Endothelial cell (in vitro differentiated cells): Measurements from ENCODE around the gene PPFIA4. TPM values are rescaled to one million over a fixed set of nuclear protein-coding genes. Genes with fewer than 3 reads are reported as not detected.

Source experiments
- DNase-seq: peaks from one replicate; pipeline ENCODE4 v3.0.0; 2021; ENCODE audit warnings: low spot score
- H3K27ac Mint-ChIP-seq: one replicate; pipeline ENCODE4 v1.8.0; 2021; ENCODE audit warnings: mixed read lengths, inconsistent platforms; ENCODE audit not compliant: unreplicated experiment
- H3K27me3 Mint-ChIP-seq: one replicate; pipeline ENCODE4 v1.8.0; 2021; ENCODE audit warnings: mild to moderate bottlenecking, moderate library complexity, mixed read lengths, inconsistent platforms; ENCODE audit not compliant: unreplicated experiment
- H3K36me3 Mint-ChIP-seq: one replicate; pipeline ENCODE4 v1.8.0; 2021; ENCODE audit warnings: mild to moderate bottlenecking, low read depth, mixed read lengths, inconsistent platforms; ENCODE audit not compliant: unreplicated experiment
- H3K4me1 Mint-ChIP-seq: one replicate; pipeline ENCODE4 v1.8.0; 2021; ENCODE audit warnings: mild to moderate bottlenecking, mixed read lengths, inconsistent platforms; ENCODE audit not compliant: unreplicated experiment
- H3K4me3 Mint-ChIP-seq: one replicate; pipeline ENCODE4 v1.8.0; 2021; ENCODE audit warnings: mild to moderate bottlenecking, mixed read lengths, inconsistent platforms; ENCODE audit not compliant: unreplicated experiment
- H3K9me3 Mint-ChIP-seq: one replicate; pipeline ENCODE4 v1.8.0; 2021; ENCODE audit warnings: mixed read lengths, inconsistent platforms; ENCODE audit not compliant: unreplicated experiment
- total RNA-seq: library from RNA; stranded (reverse); fragmentation: NEBNext Ultra II Directional; extraction: Animal tissue kit (Norgen Biotek cat#: 25700); gene quantifications from one replicate; pipeline ENCODE4 v1.2.1, GENCODE V29; 2021; ENCODE audit not compliant: unreplicated experiment
- TF ChIP-seq, protein P1 (sequence below): fragments of 200-600 bp; sonication (generic); IDR thresholded peaks from one replicate; pipeline ENCODE4 v1.5.0; 2021; ENCODE audit warnings: antibody characterized with exemption; ENCODE audit not compliant: unreplicated experiment

PPFIA4 gene
- total RNA-seq, 1 donor from 2014 or later = 4.0 TPM

DNA sequence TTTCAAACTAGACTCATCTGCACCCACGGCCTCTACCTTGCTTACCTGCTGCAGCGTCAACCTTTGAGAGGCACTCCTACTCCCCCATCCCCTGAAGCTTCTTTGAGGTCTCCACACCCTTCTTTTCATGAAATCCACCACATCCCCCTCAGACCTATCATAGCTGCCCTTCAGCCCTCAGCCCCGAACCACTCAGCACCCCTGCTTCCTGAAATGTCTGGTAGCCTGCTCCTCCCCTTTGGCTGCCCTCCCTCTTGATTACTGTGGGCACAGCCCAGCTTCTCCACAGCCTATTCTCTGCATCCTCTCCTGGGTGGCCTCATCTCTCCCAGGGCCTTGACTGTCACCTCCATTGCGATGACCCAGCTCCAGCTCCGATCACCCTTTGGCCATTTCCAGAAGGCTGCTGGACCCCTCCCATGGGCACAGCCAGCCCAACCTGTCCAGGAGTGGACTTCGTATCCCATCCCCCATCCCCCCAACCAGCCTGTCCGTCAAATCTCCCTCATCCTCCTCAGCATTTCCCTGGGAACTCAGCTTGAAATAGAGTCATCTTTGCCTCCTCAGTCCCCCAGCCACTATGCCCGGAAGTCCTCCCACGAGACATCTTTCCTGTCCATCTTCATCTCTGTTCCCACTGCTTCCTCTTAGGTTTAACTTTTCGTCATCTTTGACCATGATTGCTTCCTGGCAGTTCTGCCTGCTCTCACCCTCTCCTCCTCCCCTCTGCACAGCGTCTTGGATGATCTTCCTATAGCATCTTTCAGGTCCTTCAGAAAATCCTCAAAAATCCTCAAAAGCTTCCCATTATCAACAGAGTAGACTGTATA is 95.1 kb downstream of the PPFIA4 start:
- no peak for DNase-seq
- no peaks in the 10 kb centered on the region for H3K9me3 Mint-ChIP-seq
- peaks cover 28% of the 10 kb centered on the region for H3K27me3 Mint-ChIP-seq
- H3K4me1 Mint-ChIP-seq = peaks cover 61% of the 10 kb centered on the region
- H3K4me3 Mint-ChIP-seq = peak overlapping the region; percentile 80
- H3K36me3 Mint-ChIP-seq = peaks cover 4% of the 10 kb centered on the region
- TF ChIP-seq, protein P1, sequence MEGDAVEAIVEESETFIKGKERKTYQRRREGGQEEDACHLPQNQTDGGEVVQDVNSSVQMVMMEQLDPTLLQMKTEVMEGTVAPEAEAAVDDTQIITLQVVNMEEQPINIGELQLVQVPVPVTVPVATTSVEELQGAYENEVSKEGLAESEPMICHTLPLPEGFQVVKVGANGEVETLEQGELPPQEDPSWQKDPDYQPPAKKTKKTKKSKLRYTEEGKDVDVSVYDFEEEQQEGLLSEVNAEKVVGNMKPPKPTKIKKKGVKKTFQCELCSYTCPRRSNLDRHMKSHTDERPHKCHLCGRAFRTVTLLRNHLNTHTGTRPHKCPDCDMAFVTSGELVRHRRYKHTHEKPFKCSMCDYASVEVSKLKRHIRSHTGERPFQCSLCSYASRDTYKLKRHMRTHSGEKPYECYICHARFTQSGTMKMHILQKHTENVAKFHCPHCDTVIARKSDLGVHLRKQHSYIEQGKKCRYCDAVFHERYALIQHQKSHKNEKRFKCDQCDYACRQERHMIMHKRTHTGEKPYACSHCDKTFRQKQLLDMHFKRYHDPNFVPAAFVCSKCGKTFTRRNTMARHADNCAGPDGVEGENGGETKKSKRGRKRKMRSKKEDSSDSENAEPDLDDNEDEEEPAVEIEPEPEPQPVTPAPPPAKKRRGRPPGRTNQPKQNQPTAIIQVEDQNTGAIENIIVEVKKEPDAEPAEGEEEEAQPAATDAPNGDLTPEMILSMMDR = no peak
- peak overlapping the region; percentile 64 for H3K27ac Mint-ChIP-seq

DNA sequence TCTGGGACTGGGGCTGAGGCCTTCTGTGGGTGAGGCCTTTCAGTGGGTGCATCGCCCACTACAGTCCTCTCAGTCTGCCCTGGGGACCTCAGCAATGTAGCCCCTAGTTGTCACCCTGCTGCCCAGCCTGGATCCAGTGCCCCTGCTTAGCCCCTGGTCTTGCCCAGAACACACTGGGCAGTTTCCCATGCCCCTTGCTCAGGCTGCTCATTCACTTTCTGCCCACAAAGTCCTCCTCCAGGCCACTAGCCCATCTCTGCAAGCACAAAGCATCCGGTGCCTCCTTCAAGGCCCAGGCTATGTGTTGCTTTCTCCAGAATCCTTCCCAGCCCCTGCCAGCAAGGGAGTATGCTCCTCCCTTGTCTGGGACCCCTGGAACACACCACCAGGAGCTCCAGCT is 95.9 kb downstream of the PPFIA4 start:
- DNase-seq = no peak
- Mint-ChIP-seq H3K9me3 (no peaks in the 10 kb centered on the region), H3K4me1 (peaks cover 65% of the 10 kb centered on the region), H3K4me3 (no peak overlapping the region), H3K36me3 (peaks cover 4% of the 10 kb centered on the region), H3K27me3 (peaks cover 28% of the 10 kb centered on the region), H3K27ac (peak overlapping the region; percentile 64)
- TF ChIP-seq, protein P1 = no peak

DNA sequence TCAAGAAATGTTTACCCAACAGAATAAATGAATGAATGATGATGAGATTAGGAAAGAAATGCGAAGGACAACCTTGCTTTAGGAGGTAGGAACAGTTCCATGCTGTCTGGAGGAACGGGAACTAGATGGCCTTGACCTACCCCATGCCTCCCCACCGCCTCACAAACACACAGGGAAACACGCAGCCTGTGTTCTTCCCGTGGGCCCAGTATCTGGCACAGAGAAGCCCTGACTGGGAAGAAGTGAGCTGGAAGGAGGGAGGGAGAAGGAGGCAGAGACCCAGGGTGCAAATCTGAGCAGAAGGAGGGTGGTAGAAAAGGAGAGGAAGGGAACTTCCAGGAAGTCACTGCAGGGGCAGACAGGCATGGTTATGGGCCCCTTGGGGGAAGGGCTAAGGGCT is 97.7 kb downstream of the PPFIA4 start:
- peaks cover 4% of the 10 kb centered on the region for H3K36me3 Mint-ChIP-seq
- H3K4me3 Mint-ChIP-seq = no peak overlapping the region
- H3K9me3 Mint-ChIP-seq = no peaks in the 10 kb centered on the region
- no peak for DNase-seq
- peaks cover 31% of the 10 kb centered on the region for H3K27me3 Mint-ChIP-seq
- no peak overlapping the region for H3K27ac Mint-ChIP-seq
- TF ChIP-seq, protein P1 = no peak
- peaks cover 64% of the 10 kb centered on the region for H3K4me1 Mint-ChIP-seq

- Mint-ChIP-seq H3K27me3 (peaks cover 31% of the 10 kb centered on the region), H3K27ac (no peak overlapping the region), H3K4me1 (peaks cover 69% of the 10 kb centered on the region), H3K4me3 (no peak overlapping the region), H3K9me3 (no peaks in the 10 kb centered on the region), H3K36me3 (peaks cover 4% of the 10 kb centered on the region)
- TF ChIP-seq, protein P1 = no peak
- no peak for DNase-seq
Observed at GRCh38 chr1:203124546-203125317, 98.4 kb downstream of the PPFIA4 start.
